T-helper 2 cell treated with Interferon-gamma antibody and Interleukin-4, amounts not matched to agents 5 μg/mL and 100 μg/mL, for 36 hours (primary cell): ENCODE measurements around the gene TPP1.

Experiments
- DNase-seq: peaks from one replicate; pipeline ENCODE4 v3.0.0; 2021; ENCODE audit warnings: low spot score
- H3K27ac Mint-ChIP-seq: one replicate; pipeline ENCODE4 v1.8.0; 2021; ENCODE audit warnings: mild to moderate bottlenecking, mixed read lengths
- H3K27me3 Mint-ChIP-seq: one replicate; pipeline ENCODE4 v1.8.0; 2021; ENCODE audit warnings: low read depth, mixed read lengths
- H3K36me3 Mint-ChIP-seq: one replicate; pipeline ENCODE4 v1.8.0; 2021; ENCODE audit warnings: low read depth, mixed read lengths
- H3K4me1 Mint-ChIP-seq: one replicate; pipeline ENCODE4 v1.8.0; 2021; ENCODE audit warnings: low read depth, mixed read lengths
- H3K4me3 Mint-ChIP-seq: one replicate; pipeline ENCODE4 v1.8.0; 2022; ENCODE audit warnings: mild to moderate bottlenecking, moderate library complexity, mixed read lengths
- H3K9me3 Mint-ChIP-seq: one replicate; pipeline ENCODE4 v1.8.0; 2021; ENCODE audit warnings: mixed read lengths

TPP1 gene

GRCh38 chr11:6616596-6617250, 2.5 kb downstream of the TPP1 start:
- DNase-seq, result no peak
- Mint-ChIP-seq H3K4me3 (no peak overlapping the region), H3K27ac (peak overlapping the region; percentile 26), H3K36me3 (peaks cover 15% of the 10 kb centered on the region), H3K4me1 (peaks cover 5% of the 10 kb centered on the region), H3K27me3 (no peaks in the 10 kb centered on the region), H3K9me3 (no peaks in the 10 kb centered on the region)

GRCh38 chr11:6615882-6616585, 3.2 kb downstream of the TPP1 start:
- H3K4me3 Mint-ChIP-seq, result no peak overlapping the region
- no peak for DNase-seq
- H3K9me3 Mint-ChIP-seq, result no peaks in the 10 kb centered on the region
- H3K27me3 Mint-ChIP-seq, result no peaks in the 10 kb centered on the region
- H3K4me1 Mint-ChIP-seq, result peaks cover 8% of the 10 kb centered on the region
- peaks cover 20% of the 10 kb centered on the region for H3K36me3 Mint-ChIP-seq
- H3K27ac Mint-ChIP-seq, result peak overlapping the region; percentile 50

GRCh38 chr11:6615046-6615445, 4.2 kb downstream of the TPP1 start:
- DNase-seq, result no peak
- Mint-ChIP-seq H3K36me3 (peaks cover 30% of the 10 kb centered on the region), H3K27me3 (no peaks in the 10 kb centered on the region), H3K4me1 (peaks cover 13% of the 10 kb centered on the region), H3K9me3 (no peaks in the 10 kb centered on the region), H3K27ac (peak overlapping the region; percentile 45), H3K4me3 (no peak overlapping the region)

- Mint-ChIP-seq H3K27me3 (no peaks in the 10 kb centered on the region), H3K27ac (no peak overlapping the region), H3K9me3 (no peaks in the 10 kb centered on the region)
These were observed 4.8 kb downstream of the TPP1 start for GRCh38 chr11:6614446-6614845.

GRCh38 chr11:6613496-6613895, 5.7 kb downstream of the TPP1 start:
- Mint-ChIP-seq H3K9me3 (no peaks in the 10 kb centered on the region), H3K27ac (no peak overlapping the region), H3K27me3 (no peaks in the 10 kb centered on the region), H3K4me1 (peaks cover 21% of the 10 kb centered on the region), H3K36me3 (peaks cover 45% of the 10 kb centered on the region), H3K4me3 (no peak overlapping the region)
- no peak for DNase-seq

More at GRCh38 chr11:6614446-6614845, 4.8 kb downstream of the TPP1 start:
- Mint-ChIP-seq H3K36me3 (peaks cover 36% of the 10 kb centered on the region), H3K4me1 (peaks cover 16% of the 10 kb centered on the region), H3K4me3 (no peak overlapping the region)
- DNase-seq, result no peak

- H3K4me3 Mint-ChIP-seq, result peak within 1 kb of the TSS; percentile 94
- H3K4me1 Mint-ChIP-seq, result peaks cover 28% of the 10 kb centered on the region
- H3K27me3 Mint-ChIP-seq, result no peaks in the 10 kb centered on the region
- peak; percentile 96 for DNase-seq
- H3K36me3 Mint-ChIP-seq, result peaks cover 54% of the 10 kb centered on the region
- H3K9me3 Mint-ChIP-seq, result no peaks in the 10 kb centered on the region
- H3K27ac Mint-ChIP-seq, result peak within 1 kb of the TSS; percentile 90
These were observed 6.8 kb downstream of the TPP1 start, which contains the start of gene TAF10 for GRCh38 chr11:6612213-6613041. TAF10 (minus strand) TSS chr11:6612216; CDS start chr11:6612189, 27 bp downstream.

GRCh38 chr11:6611963-6612212, 7.3 kb downstream of the TPP1 start:
- H3K4me3 Mint-ChIP-seq, result peak overlapping the region; percentile 94
- H3K36me3 Mint-ChIP-seq, result peaks cover 57% of the 10 kb centered on the region
- no peak overlapping the region for H3K27ac Mint-ChIP-seq

GRCh38 chr11:6611092-6611962, 7.9 kb downstream of the TPP1 start:
- Mint-ChIP-seq H3K27me3 (no peaks in the 10 kb centered on the region), H3K4me3 (peak overlapping the region; percentile 94), H3K9me3 (no peaks in the 10 kb centered on the region), H3K36me3 (peaks cover 55% of the 10 kb centered on the region), H3K27ac (peak overlapping the region; percentile 90), H3K4me1 (peaks cover 31% of the 10 kb centered on the region)
- no peak for DNase-seq

More at GRCh38 chr11:6611963-6612212, 7.3 kb downstream of the TPP1 start:
- H3K4me1 Mint-ChIP-seq, result peaks cover 30% of the 10 kb centered on the region
- H3K27me3 Mint-ChIP-seq, result no peaks in the 10 kb centered on the region
- H3K9me3 Mint-ChIP-seq, result no peaks in the 10 kb centered on the region
- no peak for DNase-seq

GRCh38 chr11:6610591-6610990, 8.6 kb downstream of the TPP1 start:
- peaks cover 33% of the 10 kb centered on the region for H3K4me1 Mint-ChIP-seq
- DNase-seq, result no peak
- H3K9me3 Mint-ChIP-seq, result no peaks in the 10 kb centered on the region
- H3K4me3 Mint-ChIP-seq, result peak overlapping the region; percentile 94
- peaks cover 55% of the 10 kb centered on the region for H3K36me3 Mint-ChIP-seq
- peak overlapping the region; percentile 68 for H3K27ac Mint-ChIP-seq
- no peaks in the 10 kb centered on the region for H3K27me3 Mint-ChIP-seq

GRCh38 chr11:6609502-6610015, 9.7 kb downstream of the TPP1 start:
- Mint-ChIP-seq H3K27me3 (no peaks in the 10 kb centered on the region), H3K27ac (no peak overlapping the region), H3K4me1 (peaks cover 34% of the 10 kb centered on the region), H3K9me3 (no peaks in the 10 kb centered on the region), H3K36me3 (peaks cover 48% of the 10 kb centered on the region), H3K4me3 (peak overlapping the region; percentile 56)
- no peak for DNase-seq

- peak overlapping the region; percentile 3 for H3K27ac Mint-ChIP-seq
- peaks cover 34% of the 10 kb centered on the region for H3K4me1 Mint-ChIP-seq
- no peaks in the 10 kb centered on the region for H3K27me3 Mint-ChIP-seq
- no peaks in the 10 kb centered on the region for H3K9me3 Mint-ChIP-seq
- peak overlapping the region; percentile 4 for H3K4me3 Mint-ChIP-seq
- no peak for DNase-seq
- peaks cover 48% of the 10 kb centered on the region for H3K36me3 Mint-ChIP-seq
These were observed 10.3 kb downstream of the TPP1 start for GRCh38 chr11:6608726-6609501.

GRCh38 chr11:6608011-6608410, 11.2 kb downstream of the TPP1 start:
- Mint-ChIP-seq H3K27ac (no peak overlapping the region), H3K36me3 (peaks cover 48% of the 10 kb centered on the region), H3K27me3 (no peaks in the 10 kb centered on the region), H3K9me3 (no peaks in the 10 kb centered on the region), H3K4me1 (peaks cover 34% of the 10 kb centered on the region), H3K4me3 (no peak overlapping the region)
- no peak for DNase-seq
